Measurements from ENCODE around the gene RTP3.

RTP3 gene

GRCh38 chr3:46497556-46498265, at the start of gene RTP3:
TSS of gene RTP3 (plus strand) at chr3:46497976. CDS start at chr3:46498063, 87 bp downstream.
- DNase-seq (ENCODE audit: low read depth) = no peak

GRCh38 chr3:46448721-46449120, 49.1 kb upstream of the RTP3 start:
- no peak for DNase-seq (ENCODE audit: low read depth)

GRCh38 chr3:46449755-46450552, 47.8 kb upstream of the RTP3 start:
- DNase-seq (ENCODE audit: low read depth) = no peak

- DNase-seq (ENCODE audit: low read depth) = no peak
Measured at GRCh38 chr3:46453526-46454208, 44.1 kb upstream of the RTP3 start.

- DNase-seq (ENCODE audit: low read depth) = no peak
Measured at GRCh38 chr3:46454209-46454595, 43.6 kb upstream of the RTP3 start.

- no peak for DNase-seq (ENCODE audit: low read depth)
Measured at GRCh38 chr3:46454606-46455005, 43.2 kb upstream of the RTP3 start.

- no peak for DNase-seq (ENCODE audit: low read depth)
Measured at GRCh38 chr3:46455231-46456115, 42.3 kb upstream of the RTP3 start.

- no peak for DNase-seq (ENCODE audit: low read depth)
Measured at GRCh38 chr3:46456118-46456517, 41.7 kb upstream of the RTP3 start.

- DNase-seq (ENCODE audit: low read depth) = no peak
Measured at GRCh38 chr3:46460051-46460450, 37.7 kb upstream of the RTP3 start.

GRCh38 chr3:46462111-46462510, 35.7 kb upstream of the RTP3 start:
- DNase-seq (ENCODE audit: low read depth) = no peak

- no peak for DNase-seq (ENCODE audit: low read depth)
Measured at GRCh38 chr3:46462511-46462910, 35.3 kb upstream of the RTP3 start.

GRCh38 chr3:46463120-46463867, 34.5 kb upstream of the RTP3 start:
- DNase-seq (ENCODE audit: low read depth) = no peak

GRCh38 chr3:46463868-46464241, 33.9 kb upstream of the RTP3 start:
- no peak for DNase-seq (ENCODE audit: low read depth)

- DNase-seq (ENCODE audit: low read depth) = no peak
Measured at GRCh38 chr3:46464326-46465195, 33.2 kb upstream of the RTP3 start, which contains the start of gene LTF. TSS of gene LTF (minus strand) at chr3:46464905. CDS start at chr3:46464867, 38 bp downstream.

- no peak for DNase-seq (ENCODE audit: low read depth)
Measured at GRCh38 chr3:46465196-46465520, 32.6 kb upstream of the RTP3 start.

GRCh38 chr3:46466273-46466672, 31.5 kb upstream of the RTP3 start:
- DNase-seq (ENCODE audit: low read depth) = no peak

- DNase-seq (ENCODE audit: low read depth) = no peak
Measured at GRCh38 chr3:46466871-46467403, 30.8 kb upstream of the RTP3 start.

GRCh38 chr3:46467562-46467961, 30.2 kb upstream of the RTP3 start:
- DNase-seq (ENCODE audit: low read depth) = no peak

GRCh38 chr3:46468753-46469600, 28.8 kb upstream of the RTP3 start:
- DNase-seq (ENCODE audit: low read depth) = no peak

All from activated T-cell treated with anti-CD3 and anti-CD28 coated beads for 24 hours (primary cell).